Stimulated activated CD8-positive, alpha-beta memory T cell treated with anti-CD3 and anti-CD28 coated beads, Interleukin-7, amount 100 ng/mL, for 4 hours (primary cell): ENCODE data around the gene SLC38A10.

Source experiments
- DNase-seq, 2 donors: peaks; one replicate each; pipeline ENCODE4 v3.0.0-alpha.2; 2020; ENCODE audit warnings: low read depth in 2 of 2

Gene SLC38A10

DNA sequence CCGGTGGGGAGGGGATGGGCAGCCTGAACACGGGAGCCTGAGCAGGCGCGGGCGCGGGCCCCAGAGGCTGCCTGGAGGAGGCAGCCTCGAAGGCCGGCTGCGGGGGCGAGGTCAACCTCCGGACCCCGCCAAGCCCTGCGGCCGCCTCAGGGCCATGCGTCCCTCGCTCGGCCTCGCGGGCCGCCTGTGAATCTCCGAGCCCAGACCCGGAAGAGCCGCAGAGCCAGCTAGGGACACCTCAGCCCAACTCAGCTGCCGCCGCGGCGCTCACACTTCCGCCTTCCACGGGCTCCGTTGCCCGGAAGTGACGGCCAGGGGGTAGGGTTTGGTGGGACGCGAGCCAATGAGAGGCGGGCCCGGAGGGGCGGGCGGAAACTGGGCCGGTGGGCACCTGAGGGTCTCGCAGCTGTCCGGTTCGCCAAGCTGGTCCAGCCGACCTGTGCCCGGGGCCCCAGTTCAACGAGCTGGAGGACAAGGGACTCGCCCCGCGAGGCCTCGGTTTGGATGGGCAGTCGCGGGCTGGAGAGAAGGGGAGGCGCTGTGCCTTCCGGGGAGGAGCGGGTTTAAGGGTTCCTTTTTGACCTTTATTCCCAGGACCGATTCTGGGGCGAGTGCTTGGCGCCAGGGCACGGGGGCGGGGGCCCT lies at the start of gene SLC38A10:
Gene SLC38A10, minus strand, starts transcription at position 277 of the 645 bp plus-strand sequence. CDS start 386 bp downstream, outside the sequence.
- DNase-seq: peak; percentile 83 to 85

DNA sequence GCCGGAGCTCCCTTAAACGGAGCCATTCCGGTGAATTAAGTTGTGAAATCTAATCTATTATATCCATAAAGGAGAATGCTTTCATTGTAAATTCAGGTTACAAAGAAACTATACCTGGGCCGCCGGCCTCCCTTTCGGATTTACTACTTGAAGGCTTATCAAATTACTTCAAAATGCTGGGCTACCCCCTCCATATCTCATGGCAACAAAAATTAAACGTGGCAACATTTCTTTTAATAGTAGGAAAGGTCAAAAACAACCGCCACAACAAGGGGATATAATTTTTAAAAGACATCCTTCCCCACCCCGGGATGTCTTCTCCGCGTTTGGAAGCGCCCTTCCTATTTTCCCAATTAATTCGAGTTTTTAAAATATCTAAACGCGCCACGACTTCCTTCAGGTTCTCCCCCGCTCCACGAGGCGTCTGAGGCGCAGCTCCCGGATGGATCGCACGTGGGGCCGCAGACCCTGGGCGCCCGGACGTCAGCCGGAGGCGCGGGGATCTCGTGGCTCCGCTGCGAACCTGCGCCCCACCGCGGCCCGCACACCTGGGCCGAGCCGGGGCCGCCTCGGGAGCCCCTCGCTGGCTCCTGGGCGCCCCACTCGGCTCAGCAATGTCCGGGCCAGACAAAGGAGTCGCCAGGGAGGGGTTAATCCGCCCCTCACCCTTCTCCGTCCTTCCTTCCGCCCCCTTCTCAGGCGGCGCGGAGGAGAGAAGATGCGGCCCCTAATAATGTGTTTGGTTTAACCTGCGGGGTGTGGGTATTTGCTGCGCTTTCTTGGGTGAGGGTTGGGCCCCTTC lies 47.4 kb upstream of the SLC38A10 start:
- DNase-seq: no peak

GRCh38 chr17:81341516-81342268 lies 46.6 kb upstream of the SLC38A10 start:
- no peak for DNase-seq

- no peak for DNase-seq
Observed at GRCh38 chr17:81340607-81341515, 45.8 kb upstream of the SLC38A10 start.

GRCh38 chr17:81339534-81340296 lies 44.6 kb upstream of the SLC38A10 start:
- no peak for DNase-seq

DNA sequence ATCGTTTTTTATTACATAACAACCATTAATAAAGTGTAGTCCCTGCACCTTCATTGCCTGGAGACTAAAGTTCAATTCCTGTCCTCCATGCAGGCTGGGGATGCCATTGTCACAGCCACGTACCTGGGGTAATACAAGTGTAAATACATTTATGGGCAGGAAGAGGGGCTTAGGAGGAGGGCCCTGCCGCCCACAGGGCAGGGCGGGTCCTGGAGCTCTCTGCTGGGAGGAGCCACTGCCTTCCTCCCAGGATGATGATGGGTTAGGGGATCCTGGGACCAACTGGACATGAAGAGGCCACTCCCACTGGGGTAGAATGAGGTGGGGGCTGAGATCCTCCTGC lies 44.1 kb upstream of the SLC38A10 start:
- no peak for DNase-seq

DNA sequence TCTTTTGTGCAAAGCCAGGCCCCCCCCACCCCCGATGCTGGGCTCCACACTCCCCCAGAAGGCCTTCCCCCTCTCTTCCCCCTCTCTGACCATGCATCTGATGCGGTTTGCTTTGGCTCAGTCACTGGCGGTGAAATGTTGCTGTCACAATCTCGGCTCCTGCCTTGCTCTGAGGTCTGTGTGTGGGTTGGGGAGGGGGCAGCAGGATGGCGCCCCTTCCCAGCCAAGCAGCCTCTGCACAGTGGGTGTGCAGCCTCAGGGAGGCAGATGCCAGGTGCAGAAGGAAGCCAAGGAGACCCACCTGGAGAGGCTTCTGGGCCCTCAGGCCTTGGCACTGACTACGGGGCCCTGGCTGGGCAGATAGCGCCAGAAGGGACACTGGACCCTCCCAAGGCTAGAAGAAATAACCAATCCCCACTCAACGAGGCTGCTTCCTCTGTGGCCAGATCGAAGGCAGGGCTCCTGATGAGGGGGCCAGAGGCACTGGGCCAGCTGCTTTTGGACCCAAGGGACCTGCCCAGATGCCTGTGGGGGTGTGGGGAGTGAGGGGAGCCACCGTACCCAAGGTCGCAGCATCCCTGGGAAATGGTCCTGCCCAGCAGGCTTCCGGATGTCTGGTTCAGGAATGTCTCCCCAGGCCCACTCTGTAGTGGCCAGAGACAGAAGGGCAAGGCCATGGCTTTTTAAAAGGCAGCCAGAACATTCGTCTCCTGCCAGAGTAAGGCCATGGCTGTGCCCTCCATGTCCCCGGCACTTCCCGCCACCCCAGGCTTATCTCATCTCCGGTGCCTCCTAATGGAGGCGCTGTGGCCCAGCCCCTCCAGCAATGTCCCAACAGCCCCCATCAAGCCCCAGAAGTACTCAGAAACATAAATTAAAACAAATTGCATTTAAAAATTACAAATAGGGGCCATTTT lies 43.4 kb upstream of the SLC38A10 start:
- no peak for DNase-seq

DNA sequence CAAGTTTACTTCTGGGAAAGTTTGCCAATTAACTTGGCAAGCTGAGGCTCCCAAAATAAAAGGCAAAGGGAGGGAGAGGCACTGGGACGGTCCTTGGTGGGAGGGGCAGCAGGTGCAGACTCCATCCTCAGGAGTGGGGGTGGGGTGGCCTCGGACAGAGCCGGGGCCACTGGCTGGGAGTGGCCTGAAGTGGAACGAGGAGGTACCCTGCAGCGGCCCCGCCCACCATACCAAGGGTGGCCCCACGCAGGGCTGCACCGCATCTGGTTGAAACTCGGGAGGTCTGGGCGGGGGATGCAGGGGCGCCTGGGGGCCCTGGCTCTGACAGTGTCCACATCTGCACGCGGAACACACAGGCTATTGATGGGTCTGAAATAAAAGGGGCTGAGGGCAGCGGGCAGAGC lies 42.4 kb upstream of the SLC38A10 start:
- no peak for DNase-seq

DNA sequence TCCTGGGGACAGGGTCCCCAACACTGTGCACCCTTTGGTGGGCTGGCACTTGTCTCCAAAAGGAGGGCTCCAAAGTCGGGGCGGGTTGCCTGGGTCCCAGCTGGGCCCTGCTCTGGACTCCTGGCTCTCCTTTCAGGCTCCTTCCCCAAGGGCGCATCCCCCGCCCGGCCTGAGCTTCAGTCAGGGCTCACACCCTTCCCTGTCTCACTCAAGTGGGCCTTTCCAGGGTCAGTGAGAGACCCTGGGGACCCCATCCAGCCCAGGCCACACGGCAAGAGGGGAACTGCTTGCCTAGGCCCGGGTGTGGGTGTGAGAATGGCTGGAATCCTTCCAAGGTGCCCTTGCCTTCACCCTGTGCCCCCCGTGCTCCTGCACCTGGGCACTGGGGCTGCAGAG lies 41.8 kb upstream of the SLC38A10 start:
- DNase-seq: no peak

DNA sequence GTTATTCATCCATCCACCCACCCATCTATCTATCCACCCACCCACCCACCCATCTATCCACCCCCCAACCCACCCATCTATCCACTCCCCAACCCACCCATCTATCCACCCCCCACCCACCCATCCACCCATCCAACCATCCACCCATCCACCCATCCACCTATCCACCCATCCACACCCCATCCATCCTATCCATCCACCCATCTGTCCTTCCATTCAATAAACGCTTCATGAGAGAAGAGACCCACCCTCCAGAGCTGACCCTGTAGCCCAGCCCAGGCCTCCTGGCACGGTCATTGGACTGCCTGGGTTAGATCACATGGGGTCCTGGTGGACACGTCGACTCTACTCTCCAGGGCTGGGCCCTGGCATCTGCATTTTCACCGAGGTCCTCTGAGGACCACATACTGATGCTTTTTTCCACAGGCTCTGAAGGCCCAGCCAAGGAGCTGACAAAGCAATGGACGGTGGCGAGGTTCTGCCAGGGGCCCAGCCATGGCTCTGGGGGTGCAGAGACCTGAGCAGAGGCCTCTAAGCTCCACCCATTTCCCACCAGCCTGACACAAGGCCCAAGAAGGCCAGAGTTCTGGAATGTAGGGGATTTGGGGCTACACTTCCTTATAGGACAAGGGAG lies 41.3 kb upstream of the SLC38A10 start:
- no peak for DNase-seq

GRCh38 chr17:81335773-81336157 lies 40.7 kb upstream of the SLC38A10 start:
- no peak for DNase-seq

- no peak for DNase-seq
Observed at GRCh38 chr17:81334987-81335772, 40.1 kb upstream of the SLC38A10 start.

DNA sequence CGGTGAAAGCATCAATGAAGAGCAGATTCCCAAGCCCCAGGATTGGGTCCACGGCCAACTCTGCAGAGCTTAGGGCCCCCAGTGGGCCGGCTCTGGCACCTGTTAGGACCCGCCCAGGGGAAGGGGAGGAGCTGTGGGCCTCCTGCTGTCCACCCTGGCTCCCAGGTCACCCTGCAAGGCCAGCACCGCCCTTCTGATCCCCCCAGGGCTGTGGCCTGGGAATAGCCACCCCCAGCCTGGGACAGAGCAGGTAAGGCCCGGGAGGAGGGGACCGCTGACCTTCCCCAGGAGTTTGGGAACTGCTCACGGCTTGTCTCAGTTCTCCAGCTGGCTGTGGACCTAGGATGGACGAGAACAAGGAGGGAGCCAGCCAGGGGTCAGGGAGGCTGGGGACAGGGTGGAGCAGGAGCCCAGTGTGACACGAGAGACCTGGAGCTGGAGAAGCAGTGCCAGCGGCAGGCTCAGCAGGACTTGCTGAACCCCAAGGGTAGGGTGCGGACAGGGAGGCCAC lies 39.3 kb upstream of the SLC38A10 start:
- DNase-seq: no peak

GRCh38 chr17:81333616-81334368 lies 38.7 kb upstream of the SLC38A10 start:
- no peak for DNase-seq

GRCh38 chr17:81332914-81333528 lies 37.9 kb upstream of the SLC38A10 start:
- no peak for DNase-seq

GRCh38 chr17:81332118-81332834 lies 37.2 kb upstream of the SLC38A10 start:
- DNase-seq: no peak
